GM19372 (cell line): ENCODE measurements around the gene SMOC2.

Experiments
- ATAC-seq: cut with Tn5 transposase; IDR thresholded peaks from one replicate; pipeline ENCODE4 v1.9.1; 2021; ENCODE audit warnings: mild to moderate bottlenecking, low read depth, moderate library complexity; ENCODE audit not compliant: unreplicated experiment

The SMOC2 gene

GRCh38 chr6:168440520-168441433 is at the start of gene SMOC2:
TSS of gene SMOC2 (plus strand) at chr6:168441184. CDS start at chr6:168441371, 187 bp downstream.
- no peak for ATAC-seq

DNA sequence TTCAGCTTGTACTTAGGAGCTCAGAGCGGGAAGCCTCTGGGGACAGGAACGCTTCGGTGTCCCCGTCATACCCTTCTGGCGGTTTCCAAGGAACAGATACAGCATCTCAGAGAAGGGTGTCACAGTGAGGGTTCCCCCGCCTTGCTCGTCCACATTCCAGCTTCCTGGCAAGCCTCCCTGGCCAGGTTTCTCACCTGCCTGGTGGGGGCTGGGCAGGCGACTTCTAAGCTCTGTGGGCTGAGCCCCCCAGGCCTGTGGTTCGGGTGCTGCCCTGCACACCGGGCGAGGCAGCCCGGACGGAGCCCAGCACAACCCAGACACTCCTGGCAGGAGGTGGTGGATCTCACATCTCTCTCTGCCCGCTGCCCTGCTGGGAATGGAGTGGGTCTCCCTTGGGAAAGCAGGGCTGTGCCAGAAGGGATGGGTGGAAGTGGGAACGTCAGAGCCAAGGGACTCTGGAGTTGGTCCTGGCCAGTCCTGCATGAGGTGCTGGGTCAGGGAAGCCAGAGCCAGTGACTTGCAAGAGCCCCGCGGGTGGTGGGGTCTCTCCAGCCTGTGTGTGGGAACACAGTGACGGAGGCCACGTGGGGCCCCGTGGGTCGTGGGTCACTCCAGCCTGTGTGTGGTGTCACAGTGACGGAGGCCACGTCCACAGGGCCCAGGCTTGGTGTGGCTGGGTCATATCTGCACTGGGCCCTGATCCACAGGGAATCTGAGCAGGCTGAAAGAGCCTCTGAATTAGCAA is 47.7 kb upstream of the SMOC2 start:
- ATAC-seq = no peak

- ATAC-seq = no peak
Measured at GRCh38 chr6:168394606-168395005, 46.4 kb upstream of the SMOC2 start.

DNA sequence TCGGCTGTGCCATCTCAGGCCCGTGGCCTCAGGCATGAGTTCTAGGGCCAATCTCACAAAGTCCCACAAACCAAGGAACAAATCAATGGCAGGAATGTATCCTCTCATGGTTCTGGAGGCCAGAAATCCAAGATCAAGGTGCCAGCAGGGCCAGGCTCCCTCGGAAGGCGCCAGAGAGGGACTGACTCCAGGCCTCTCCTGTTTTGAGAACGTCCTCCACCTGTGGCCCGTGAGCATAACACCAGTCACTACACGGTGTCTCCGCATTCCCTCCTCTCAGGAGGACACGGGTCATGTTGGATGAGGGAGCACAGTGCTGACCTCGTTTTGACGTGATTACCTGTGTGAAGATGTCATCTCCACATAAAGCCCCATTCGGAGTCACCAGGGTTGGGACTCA is 45.0 kb upstream of the SMOC2 start:
- ATAC-seq = no peak

DNA sequence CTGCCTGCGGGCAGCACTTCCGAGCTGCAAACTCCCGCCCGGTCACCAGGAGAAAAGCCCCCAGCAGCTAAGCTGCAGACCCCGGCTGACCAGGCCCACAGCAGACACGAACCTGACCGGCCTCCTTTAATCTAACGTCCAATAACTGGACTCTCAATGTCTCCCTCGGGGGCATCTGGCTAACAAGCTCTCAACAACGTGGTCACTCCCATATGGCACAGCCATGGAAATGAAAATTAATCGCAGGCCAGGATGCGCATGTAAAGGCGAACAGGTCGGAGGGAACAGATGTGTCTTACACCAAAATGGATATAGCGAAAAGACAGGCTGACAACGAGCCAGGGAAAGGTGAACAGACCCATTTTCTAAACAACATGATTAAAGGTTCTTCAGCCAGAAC is 44.4 kb upstream of the SMOC2 start:
- no peak for ATAC-seq

GRCh38 chr6:168397012-168397411 is 44.0 kb upstream of the SMOC2 start:
- ATAC-seq = no peak

DNA sequence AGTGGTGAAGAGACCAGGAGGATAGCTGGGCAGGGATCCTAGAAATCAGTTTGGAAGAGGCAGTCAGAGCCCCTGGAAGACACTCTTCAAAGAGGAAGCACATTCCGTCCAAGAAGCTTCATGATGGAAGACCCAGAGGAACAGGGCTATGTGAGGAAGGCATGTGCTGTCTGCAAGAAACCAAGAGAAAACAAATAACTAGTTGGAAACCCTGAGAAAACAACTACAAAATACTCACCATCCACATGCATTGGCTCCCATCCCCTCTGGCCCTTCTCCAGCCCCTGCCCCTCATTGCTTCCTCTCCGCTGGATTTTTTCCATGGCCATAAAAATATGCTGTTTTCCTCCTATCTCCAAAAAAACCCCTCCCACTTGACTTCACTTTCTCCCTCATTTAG is 40.9 kb upstream of the SMOC2 start:
- ATAC-seq = no peak

- no peak for ATAC-seq
Measured at GRCh38 chr6:168403370-168404005, 37.5 kb upstream of the SMOC2 start.

GRCh38 chr6:168404560-168404959 is 36.4 kb upstream of the SMOC2 start:
- no peak for ATAC-seq

DNA sequence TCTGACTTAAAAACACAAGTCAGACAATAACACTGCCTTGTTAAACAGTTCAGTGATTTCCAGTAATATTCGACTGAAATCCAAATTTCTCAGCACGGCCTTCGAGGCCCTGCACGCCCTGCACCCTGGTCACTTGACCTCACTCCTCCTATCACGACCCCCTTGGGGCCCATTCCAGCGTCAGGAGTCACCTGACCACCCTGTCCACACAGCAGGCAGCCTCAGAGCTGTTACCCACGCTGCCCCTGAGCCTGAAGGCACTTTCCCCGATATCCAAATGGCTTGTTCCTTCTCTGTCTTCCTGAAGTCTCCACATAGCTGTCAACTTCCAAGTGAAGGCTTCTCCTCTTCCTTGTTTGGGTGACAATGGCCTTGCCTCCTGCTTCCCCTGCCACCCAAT is 33.1 kb upstream of the SMOC2 start:
- ATAC-seq = no peak

DNA sequence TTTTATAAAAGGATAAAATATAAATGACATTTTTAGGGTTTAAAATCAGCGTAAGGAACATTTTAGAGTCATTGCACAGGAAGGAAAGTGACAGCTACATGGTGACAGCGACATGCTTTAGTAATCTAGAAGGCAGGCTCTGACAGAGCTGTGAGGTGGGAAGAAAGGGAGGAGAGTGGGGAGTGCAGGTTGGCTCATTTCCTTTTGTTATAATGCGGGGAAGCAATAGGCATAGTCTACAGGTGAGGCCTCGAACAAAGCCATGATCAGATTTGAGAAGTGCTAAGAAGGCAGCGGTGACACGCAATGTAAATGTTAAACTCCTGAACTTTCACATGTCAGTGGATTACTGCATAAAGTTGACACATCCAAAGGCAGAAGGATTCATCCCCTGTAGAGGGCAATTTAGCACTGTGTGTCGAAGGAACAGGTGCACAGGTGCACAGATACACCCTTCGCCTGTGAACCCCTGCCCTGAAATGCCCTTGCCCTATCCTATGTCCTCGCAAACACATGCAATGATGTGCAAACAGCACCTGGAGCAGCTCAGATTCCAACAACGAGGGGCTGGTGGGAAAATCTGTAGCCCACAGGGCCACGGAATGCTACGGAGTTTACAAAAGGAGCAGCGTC is 32.4 kb upstream of the SMOC2 start:
- no peak for ATAC-seq

DNA sequence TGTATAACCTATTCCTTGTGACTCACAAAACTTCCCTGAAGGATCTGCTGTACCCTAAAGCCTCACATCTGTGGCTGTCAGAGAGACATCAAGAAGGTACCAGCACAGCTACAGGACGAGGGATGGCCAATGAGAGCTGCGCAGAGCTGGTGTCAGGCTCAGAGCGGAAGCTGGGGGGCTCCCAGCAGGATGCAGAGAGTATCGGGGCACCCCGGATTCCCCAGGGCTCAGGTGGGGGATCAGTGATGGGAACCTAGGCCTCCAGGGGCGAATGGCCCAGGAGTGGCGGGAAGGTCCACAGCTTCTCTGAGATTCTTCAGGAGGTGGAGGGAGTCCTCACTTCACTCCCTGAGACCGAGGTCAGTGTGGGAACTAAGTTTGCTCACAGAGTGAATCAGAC is 30.9 kb upstream of the SMOC2 start:
- ATAC-seq = no peak

- no peak for ATAC-seq
Measured at GRCh38 chr6:168410554-168411011, 30.4 kb upstream of the SMOC2 start.

DNA sequence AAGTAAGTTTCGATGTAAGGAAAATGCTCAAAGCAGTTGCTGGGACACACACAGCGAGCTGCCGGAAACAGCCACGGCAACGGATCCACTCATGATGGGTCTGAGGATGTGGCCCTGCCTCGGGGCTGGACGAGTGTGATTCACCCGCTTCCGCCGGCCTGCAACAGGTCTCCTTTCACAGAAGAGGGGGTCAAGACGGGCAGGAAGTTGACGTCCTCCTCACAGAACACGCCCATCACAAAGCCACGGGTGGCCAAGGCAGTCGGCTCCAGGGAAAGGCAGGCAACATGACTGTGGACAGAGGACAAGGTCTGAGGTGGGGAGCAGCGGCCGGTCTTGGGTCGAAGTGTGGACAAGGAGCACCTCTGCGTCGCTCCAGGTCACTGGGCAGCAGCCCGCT is 29.9 kb upstream of the SMOC2 start:
- no peak for ATAC-seq

DNA sequence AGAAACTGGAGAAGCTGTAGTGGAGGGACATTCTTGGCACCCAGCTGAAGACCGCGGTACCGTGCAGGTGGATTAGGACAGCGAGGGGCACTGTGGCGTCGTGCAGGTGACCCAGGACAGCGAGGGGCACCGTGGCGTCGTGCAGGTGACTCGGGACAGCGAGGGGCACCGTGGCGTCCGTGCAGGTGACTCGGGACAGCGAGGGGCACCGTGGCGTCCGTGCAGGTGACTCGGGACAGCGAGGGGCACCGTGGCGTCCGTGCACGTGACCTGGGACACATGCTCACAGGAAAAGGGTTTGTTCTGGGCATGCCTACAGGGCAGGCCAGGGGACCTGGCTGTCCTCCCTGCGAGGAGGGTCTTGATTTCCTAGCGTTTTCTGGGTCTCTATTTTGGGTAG is 29.2 kb upstream of the SMOC2 start:
- no peak for ATAC-seq

- ATAC-seq = no peak
Measured at GRCh38 chr6:168412456-168412855, 28.5 kb upstream of the SMOC2 start.

DNA sequence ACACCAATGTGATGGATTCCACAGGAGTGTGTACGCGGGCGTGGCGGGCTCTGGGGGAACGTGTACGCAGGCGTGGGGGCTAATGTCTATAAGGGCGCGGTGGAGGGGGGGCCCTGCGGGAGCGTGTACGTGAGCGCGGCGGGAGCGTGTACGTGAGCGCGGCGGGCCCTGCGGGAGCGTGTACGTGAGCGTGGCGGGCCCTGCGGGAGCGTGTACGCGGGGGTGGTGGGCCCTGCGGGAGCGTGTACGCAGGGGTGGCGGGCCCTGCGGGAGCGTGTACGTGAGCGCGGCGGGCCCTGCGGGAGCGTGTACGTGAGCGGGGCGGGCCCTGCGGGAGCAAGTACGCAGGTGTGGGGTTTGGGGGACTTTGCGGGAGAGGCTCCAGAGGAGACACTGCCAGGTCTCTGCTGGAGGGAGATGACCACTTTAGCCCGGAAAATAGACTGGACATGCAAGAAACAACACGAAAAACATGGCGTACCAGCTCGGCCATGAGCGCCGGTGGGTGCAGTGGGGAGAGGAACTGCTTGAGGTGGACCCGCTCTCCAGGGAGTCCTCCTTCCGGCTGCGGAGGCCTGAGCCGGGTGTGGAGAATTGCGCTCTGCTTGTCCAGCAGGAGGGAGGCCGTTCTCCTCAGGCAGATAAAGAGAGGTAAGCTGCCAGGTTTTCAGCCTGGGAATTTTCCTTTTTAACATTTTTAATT is 27.8 kb upstream of the SMOC2 start:
- ATAC-seq = no peak

DNA sequence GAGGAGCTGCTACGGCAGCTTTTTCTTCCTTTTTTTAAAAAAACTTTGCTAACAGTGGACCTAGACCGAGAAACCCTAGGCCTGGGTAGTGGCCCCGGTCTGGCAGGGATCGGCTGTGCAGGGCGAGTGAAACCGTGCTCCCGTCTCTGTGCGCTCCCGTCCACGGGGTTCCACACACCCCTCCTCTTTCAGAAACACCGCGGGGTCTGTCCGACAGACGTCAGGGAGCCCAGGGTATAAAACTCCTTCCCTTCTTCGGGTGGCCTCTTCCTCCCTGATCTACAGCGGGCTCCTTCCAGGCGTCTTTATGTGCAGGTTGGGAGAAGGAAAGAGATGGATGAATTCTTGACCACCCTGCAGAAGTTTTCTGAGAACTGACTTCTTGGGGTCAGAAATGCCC is 27.1 kb upstream of the SMOC2 start:
- no peak for ATAC-seq

DNA sequence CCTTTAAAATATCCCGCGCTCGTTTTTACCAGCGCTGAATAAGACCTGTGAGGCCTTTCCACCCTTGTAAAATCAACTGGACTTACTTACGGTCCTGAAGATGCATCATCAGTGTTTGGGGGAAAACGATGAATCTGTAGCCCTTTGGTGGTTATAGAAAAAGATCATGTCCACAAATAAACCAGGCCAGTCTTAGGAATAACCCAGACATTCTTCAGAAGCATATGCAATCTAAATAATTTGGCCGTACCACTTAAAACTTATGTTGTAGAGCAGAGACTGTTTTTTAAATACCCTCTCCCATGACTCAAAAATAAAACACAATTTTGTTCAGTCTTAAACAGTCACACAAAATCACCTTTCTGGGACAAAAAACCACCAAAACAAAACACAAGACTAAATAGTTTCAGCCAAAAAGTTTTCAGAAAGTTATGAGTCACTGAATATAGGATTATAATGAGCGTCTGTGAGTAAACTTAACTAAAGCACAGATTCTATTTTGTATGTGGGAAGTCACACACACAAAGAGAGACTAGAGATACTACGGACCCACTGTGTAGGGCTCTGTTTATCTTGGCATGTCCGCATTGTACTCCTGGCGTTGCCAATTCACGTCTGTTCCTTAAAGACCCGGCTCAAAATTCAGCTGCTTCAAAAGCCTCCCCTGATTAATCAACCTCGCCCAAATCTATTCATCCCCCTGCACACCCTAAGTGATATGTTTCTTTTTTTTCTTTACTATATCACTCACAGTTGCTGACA is 26.5 kb upstream of the SMOC2 start:
- no peak for ATAC-seq
